SK-N-SH (cell line): ENCODE data around the gene RNF187. TPM values are rescaled to one million over a fixed set of nuclear protein-coding genes. Genes with fewer than 3 reads are reported as not detected.

Experiments used
- CTCF ChIA-PET: fragments of 300-600, 350-600 bp; formaldehyde crosslinking; extraction: SDS; loops from one replicate; lab custom pipeline; 2021; lab: Yijun Ruan, JAX
- POLR2A ChIA-PET: fragments of 350-600 bp; sonication (Branson Sonifier 250); formaldehyde crosslinking; extraction: SDS; loops from one replicate; lab custom pipeline; 2020; ENCODE audit warnings: antibody characterized with exemption, inconsistent platforms; lab: Yijun Ruan, JAX
- DNase-seq: peaks from one replicate; pipeline ENCODE4 v3.0.0; 2012
- H2AFZ ChIP-seq: fragments of 200-600 bp; sonication (generic); 2 replicates; pipeline ENCODE4 v1.8.1; 2016; ENCODE audit warnings: antibody characterized with exemption, mild to moderate bottlenecking, low read depth
- H3F3A ChIP-seq: fragments of 200-600 bp; sonication (generic); replicated peaks from 2 replicates; pipeline ENCODE3; 2016; ENCODE audit warnings: antibody characterized with exemption, mild to moderate bottlenecking; ENCODE audit not compliant: insufficient read depth
- H3K27ac ChIP-seq, 2 experiments: fragments of 200-500 bp in 1 of 2; fragments of 200-600 bp in 1 of 2; sonication (Bioruptor generic) in 1 of 2; sonication (generic), shearing (Covaris generic) in 1 of 2; 2 replicates each; pipeline versions ENCODE4 v1.5.1 to v1.6.1; 2014 to 2016; ENCODE audit warnings: low read depth in 2 of 2, inconsistent platforms in 1 of 2, low read length in 1 of 2, mild to moderate bottlenecking in 1 of 2, mixed read lengths in 1 of 2
- H3K27me3 ChIP-seq: fragments of 200-600 bp; sonication (generic), shearing (Covaris generic); 2 replicates; pipeline ENCODE4 v1.6.1; 2016; ENCODE audit warnings: mixed run types; ENCODE audit not compliant: insufficient read depth
- H3K36me3 ChIP-seq, 2 experiments: fragments of 200-500 bp in 1 of 2; fragments of 200-600 bp in 1 of 2; sonication (Bioruptor generic) in 1 of 2; sonication (generic) in 1 of 2; replicated peaks in 1 of 2; 2 replicates each; pipeline versions ENCODE3 to v1.5.1; 2014 to 2016; ENCODE audit warnings: low read length in 1 of 2, mild to moderate bottlenecking in 1 of 2; ENCODE audit not compliant: insufficient read depth in 2 of 2, control insufficient read depth in 1 of 2
- H3K4me1 ChIP-seq, 2 experiments: fragments of 200-500 bp in 1 of 2; fragments of 200-600 bp in 1 of 2; sonication (Bioruptor generic) in 1 of 2; sonication (generic), shearing (Covaris generic) in 1 of 2; 2 replicates each; pipeline versions ENCODE4 v1.5.1 to v1.6.1; 2014 to 2016; ENCODE audit warnings: low read depth in 1 of 2, low read length in 1 of 2, mixed run types in 1 of 2; ENCODE audit not compliant: insufficient read depth in 2 of 2, control insufficient read depth in 1 of 2
- H3K4me2 ChIP-seq: fragments of 200-600 bp; sonication (generic), shearing (Covaris generic); 2 replicates; pipeline ENCODE4 v1.6.1; 2017; ENCODE audit warnings: mixed run types
- H3K4me3 ChIP-seq, 2 experiments: fragments of 200-500 bp in 1 of 2; fragments of 200-600 bp in 1 of 2; sonication (Bioruptor generic) in 1 of 2; sonication (generic), shearing (Covaris generic) in 1 of 2; 2 replicates each; pipeline versions ENCODE4 v1.5.1 to v1.8.1; 2014 to 2016; ENCODE audit warnings: low read depth in 2 of 2, inconsistent platforms in 1 of 2, low read length in 1 of 2, mild to moderate bottlenecking in 1 of 2, mixed read lengths in 1 of 2, moderate library complexity in 1 of 2
- H3K79me2 ChIP-seq: fragments of 200-600 bp; sonication (generic); 2 replicates; pipeline ENCODE4 v1.8.1; 2017; ENCODE audit warnings: mild to moderate bottlenecking; ENCODE audit not compliant: insufficient read depth
- H3K9ac ChIP-seq: fragments of 200-600 bp; sonication (generic); 2 replicates; pipeline ENCODE4 v1.6.1; 2017; ENCODE audit warnings: mixed run types
- H3K9me2 ChIP-seq: fragments of 200-600 bp; sonication (generic); 2 replicates; pipeline ENCODE4 v1.6.1; 2017; ENCODE audit warnings: mixed run types
- H3K9me3 ChIP-seq: fragments of 200-600 bp; sonication (generic); 2 replicates; pipeline ENCODE4 v1.6.1; 2017; ENCODE audit warnings: mixed run types, mild to moderate bottlenecking, moderate library complexity
- H4K20me1 ChIP-seq: fragments of 200-600 bp; sonication (generic); 2 replicates; pipeline ENCODE4 v1.6.1; 2017; ENCODE audit warnings: mild to moderate bottlenecking, mixed run types; ENCODE audit not compliant: insufficient read depth
- ELF1 ChIP-seq: IDR thresholded peaks from 2 replicates; pipeline ENCODE4 v1.4.0; 2012
- EZH2phosphoT487 ChIP-seq: fragments of 200-600 bp; sonication (generic); IDR thresholded peaks from 2 replicates; pipeline ENCODE4 v1.6.1; 2017; ENCODE audit warnings: low read depth, mixed run types, mild to moderate bottlenecking, antibody characterized with exemption, moderate library complexity, borderline replicate concordance
- FOSL2 ChIP-seq: IDR thresholded peaks from 2 replicates; pipeline ENCODE4 v1.4.0; 2012; ENCODE audit warnings: low read depth, mild to moderate bottlenecking, moderate library complexity, borderline replicate concordance
- GATA2 ChIP-seq: sonication (generic); formaldehyde crosslinking; IDR thresholded peaks from 2 replicates; pipeline ENCODE4 v1.5.0; 2020; ENCODE audit warnings: mild to moderate bottlenecking, missing genetic modification reagents
- IRF3 ChIP-seq: fragments of 150-350 bp; IDR thresholded peaks from 2 replicates; pipeline ENCODE4 v1.6.1; 2016; ENCODE audit warnings: mild to moderate bottlenecking, low read depth, low read length
- JUND ChIP-seq: IDR thresholded peaks from 2 replicates; pipeline ENCODE4 v1.4.0; 2012
- MEF2A ChIP-seq: IDR thresholded peaks from 2 replicates; pipeline ENCODE4 v1.4.0; 2012; ENCODE audit warnings: low read depth, borderline replicate concordance
- NRF1 ChIP-seq: IDR thresholded peaks from 2 replicates; pipeline ENCODE4 v1.6.1; 2012; ENCODE audit warnings: low read depth, mild to moderate bottlenecking, low read length
- POLR2AphosphoS5 ChIP-seq: IDR thresholded peaks from 2 replicates; pipeline ENCODE4 v1.6.1; 2012; ENCODE audit warnings: low read depth, low read length
- REST ChIP-seq: IDR thresholded peaks from 2 replicates; pipeline ENCODE4 v1.6.1; 2012; ENCODE audit warnings: mild to moderate bottlenecking, low read depth, low read length, moderate library complexity
- RFX5 ChIP-seq: IDR thresholded peaks from 2 replicates; pipeline ENCODE4 v1.6.1; 2012; ENCODE audit warnings: mild to moderate bottlenecking, improper control_type of control experiment, low read length
- SMC3 ChIP-seq: IDR thresholded peaks from 2 replicates; pipeline ENCODE4 v1.6.1; 2012; ENCODE audit warnings: low read depth, low read length, improper control_type of control experiment
- TCF12 ChIP-seq: IDR thresholded peaks from 2 replicates; pipeline ENCODE4 v1.4.0; 2012
- TEAD4 ChIP-seq: IDR thresholded peaks from 2 replicates; pipeline ENCODE4 v1.4.0; 2012; ENCODE audit warnings: mild to moderate bottlenecking, borderline replicate concordance; ENCODE audit not compliant: insufficient read depth
- USF1 ChIP-seq: IDR thresholded peaks from 2 replicates; pipeline ENCODE4 v1.4.0; 2012; ENCODE audit warnings: low read depth, borderline replicate concordance
- YY1 ChIP-seq: IDR thresholded peaks from 2 replicates; pipeline ENCODE4 v1.4.0; 2012; ENCODE audit warnings: low read depth, mild to moderate bottlenecking
- ZBTB33 ChIP-seq: IDR thresholded peaks from 2 replicates; pipeline ENCODE4 v1.4.0; 2012; ENCODE audit warnings: low read depth, borderline replicate concordance
- WGBS: methylation state at CpG from one replicate; pipeline ENCODE4 v1.1.6; 2017; ENCODE audit warnings: low lambda C conversion rate; 5-methylcytosine and 5-hydroxymethylcytosine counted together
- polyA plus RNA-seq, 3 experiments: library from polyadenylated mRNA; depleted of rRNA; stranded (reverse); fragments of >200 nt; gene quantifications; 2 replicates each; pipeline ENCODE4 v1.2.3, GENCODE V29; 2012

The RNF187 gene
- polyA plus RNA-seq, 1 of the 3 experiments (the other 2 are of a cell fraction), result 71.1 TPM

- DNase-seq, result no peak
- no peak overlapping the region for H3K4me2 ChIP-seq
- no peak for TF ChIP-seq RFX5
- no peak for TF ChIP-seq JUND
- TF ChIP-seq ELF1, result no peak
- TF ChIP-seq MEF2A, result no peak
- no peak for TF ChIP-seq SMC3
- no peak for TF ChIP-seq TCF12
- TF ChIP-seq NRF1, result no peak
- no peak for TF ChIP-seq IRF3
- no peak for TF ChIP-seq EZH2phosphoT487
- TF ChIP-seq GATA2, result no peak
- TF ChIP-seq POLR2AphosphoS5, result no peak
- TF ChIP-seq REST, result no peak
- TF ChIP-seq TEAD4, result no peak
- TF ChIP-seq, all 33 proteins: peak for 0
- no peak overlapping the region for H3K9ac ChIP-seq
- H3K79me2 ChIP-seq, result no peaks in the 10 kb centered on the region
- ChIA-PET CTCF (no interaction called here), POLR2A (no interaction called here)
- H4K20me1 ChIP-seq, result no peaks in the 10 kb centered on the region
- H3K4me1 ChIP-seq, result no peaks in the 10 kb centered on the region; a peak in 1 of 4 replicates
- H3K36me3 ChIP-seq, result no peaks in the 10 kb centered on the region
- no peaks in the 10 kb centered on the region for H3F3A ChIP-seq
- no peaks in the 10 kb centered on the region for H3K9me2 ChIP-seq
- no peaks in the 10 kb centered on the region for H3K27me3 ChIP-seq
- no peaks in the 10 kb centered on the region for H3K9me3 ChIP-seq
- H3K27ac ChIP-seq, result no peak overlapping the region
- no peak overlapping the region for H3K4me3 ChIP-seq
- no peak overlapping the region for H2AFZ ChIP-seq
Observed at GRCh38 chr1:228443395-228443794, 43.8 kb upstream of the RNF187 start.

GRCh38 chr1:228445490-228445842 is 41.7 kb upstream of the RNF187 start:
- Histone ChIP-seq H3K4me2 (no peak overlapping the region), H3K27me3 (no peaks in the 10 kb centered on the region), H3F3A (no peaks in the 10 kb centered on the region), H3K9me2 (no peaks in the 10 kb centered on the region), H3K4me1 (no peaks in the 10 kb centered on the region; a peak in 1 of 4 replicates), H3K79me2 (no peaks in the 10 kb centered on the region), H3K27ac (no peak overlapping the region), H3K9me3 (no peaks in the 10 kb centered on the region), H4K20me1 (no peaks in the 10 kb centered on the region), H3K36me3 (no peaks in the 10 kb centered on the region), H3K9ac (no peak overlapping the region), H3K4me3 (no peak overlapping the region), H2AFZ (no peak overlapping the region)
- CTCF ChIA-PET, result interaction anchor here (1.0 kb wide), 1 partner anchor 13 kb away, joined by 3 read pairs; a partner anchor contains a TSS
- DNase-seq, result no peak
- WGBS, result 51% methylated on average over 16 of the region's 16 CpGs
- POLR2A ChIA-PET, result no interaction called here
- TF ChIP-seq JUND, result no peak
- no peak for TF ChIP-seq REST
- no peak for TF ChIP-seq FOSL2
- TF ChIP-seq YY1, result no peak
- no peak for TF ChIP-seq ELF1
- TF ChIP-seq POLR2AphosphoS5, result no peak
- TF ChIP-seq NRF1, result no peak
- no peak for TF ChIP-seq ZBTB33
- no peak for TF ChIP-seq USF1
